Nucleus accumbens (tissue), 56 donors: ENCODE results near the gene PRAC1.

Source experiments
- DNase-seq, 56 donors: peaks; one replicate each; lab custom pipeline; 2025; lab: John Stamatoyannopoulos, UW

PRAC1 gene

GRCh38 chr17:48722201-48722907, at the start of gene PRAC1:
Gene PRAC1, minus strand, starts transcription at chr17:48722518. Its CDS starts 126 bp downstream, at chr17:48722392.
- DNase-seq: no peak

DNA sequence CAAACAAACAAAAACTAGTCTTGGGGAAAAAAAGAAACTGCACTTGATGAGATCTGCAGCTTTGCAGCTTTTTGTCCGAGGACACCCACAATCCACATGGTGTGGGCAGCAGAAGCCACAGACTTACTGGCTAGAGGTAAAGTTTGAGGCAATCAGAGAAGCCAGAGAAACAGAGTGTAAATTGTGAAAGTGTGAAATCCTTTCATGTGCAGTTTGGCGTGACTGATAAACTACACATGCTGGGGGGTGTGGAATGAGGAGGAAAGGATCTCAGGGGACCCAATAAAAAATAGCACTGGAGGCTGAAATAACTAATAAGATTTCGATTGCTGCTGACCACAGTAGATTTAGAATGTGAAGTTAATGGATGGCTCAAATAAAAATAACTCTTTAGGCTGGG, 48.6 kb upstream of the PRAC1 start:
- DNase-seq: no peak

DNA sequence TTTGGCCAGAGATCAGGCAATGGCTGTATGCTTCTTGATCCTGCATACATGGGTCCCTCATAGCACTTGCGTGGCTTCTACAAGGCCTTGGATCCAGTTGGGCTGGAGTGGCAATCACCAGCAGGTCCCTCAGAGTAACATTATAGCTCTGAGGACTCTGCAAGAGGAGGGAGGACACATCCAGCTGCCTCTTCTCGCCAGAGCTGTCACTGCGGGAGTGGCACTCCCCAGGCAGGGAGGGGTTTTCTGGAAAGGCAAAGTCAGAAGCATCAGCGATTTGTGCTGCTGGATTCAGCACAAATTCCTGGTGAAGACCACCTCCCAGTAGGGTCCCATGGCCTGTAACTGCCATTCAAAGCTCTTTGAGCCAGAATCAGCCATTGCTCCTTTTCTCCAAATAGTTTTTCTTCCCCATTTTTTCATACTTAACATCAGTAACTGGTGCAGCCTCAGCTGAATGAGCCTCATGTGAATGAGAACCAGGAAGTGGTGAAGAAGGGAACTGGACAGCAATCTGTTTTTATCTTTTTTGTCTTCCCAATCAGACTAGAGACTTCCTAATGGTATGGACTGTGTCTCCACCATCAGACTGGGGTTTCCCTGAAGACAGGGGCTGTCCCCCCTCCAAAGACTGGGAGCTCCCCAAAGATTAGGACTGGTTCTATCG, 46.8 kb upstream of the PRAC1 start:
- DNase-seq: no peak

GRCh38 chr17:48767263-48767774, 45.0 kb upstream of the PRAC1 start:
- no peak for DNase-seq

GRCh38 chr17:48761114-48761513, 38.8 kb upstream of the PRAC1 start:
- DNase-seq: no peak

- no peak for DNase-seq
These were observed 38.1 kb upstream of the PRAC1 start for GRCh38 chr17:48760411-48760810.

DNA sequence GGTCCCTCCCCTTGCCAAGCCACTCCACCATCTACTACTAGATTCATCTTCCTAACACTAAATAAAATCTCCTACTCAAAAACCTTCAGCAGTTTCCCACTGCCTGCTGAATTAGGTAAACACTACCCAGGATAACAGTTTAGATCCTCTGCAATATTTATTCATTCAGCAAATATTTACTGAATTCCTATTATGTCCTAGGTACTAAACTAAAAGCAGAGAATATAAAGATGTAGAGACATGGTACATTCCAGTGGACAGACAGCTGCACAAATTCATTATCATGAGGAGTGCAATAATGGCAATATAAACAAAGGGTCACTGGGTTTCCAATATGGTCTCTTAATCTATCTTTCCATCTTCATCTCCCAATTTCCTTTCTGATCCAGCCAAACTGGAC, 37.0 kb upstream of the PRAC1 start:
- no peak for DNase-seq

GRCh38 chr17:48757524-48757961, 35.2 kb upstream of the PRAC1 start:
- DNase-seq: no peak

DNA sequence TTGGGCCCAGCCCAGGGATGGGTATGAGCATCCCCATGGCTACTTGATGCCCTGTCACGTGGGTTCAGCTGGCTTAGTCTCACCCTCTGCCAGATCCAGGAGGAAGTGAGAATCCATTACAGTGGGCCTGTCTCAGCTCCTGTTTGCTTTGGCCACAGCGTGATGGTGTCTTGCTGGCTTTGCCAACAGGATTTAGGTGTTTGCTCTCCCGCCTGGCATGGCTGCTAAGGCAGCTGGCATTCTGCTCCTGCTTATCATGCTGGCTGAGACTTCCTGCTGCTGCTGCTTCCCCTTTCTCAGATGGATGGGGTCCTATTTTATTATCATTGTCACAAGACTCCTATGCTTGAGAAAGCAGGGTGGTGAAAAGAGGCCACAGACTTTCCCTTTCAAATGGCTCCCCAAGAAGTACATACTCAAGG, 34.5 kb upstream of the PRAC1 start:
- DNase-seq: no peak

DNA sequence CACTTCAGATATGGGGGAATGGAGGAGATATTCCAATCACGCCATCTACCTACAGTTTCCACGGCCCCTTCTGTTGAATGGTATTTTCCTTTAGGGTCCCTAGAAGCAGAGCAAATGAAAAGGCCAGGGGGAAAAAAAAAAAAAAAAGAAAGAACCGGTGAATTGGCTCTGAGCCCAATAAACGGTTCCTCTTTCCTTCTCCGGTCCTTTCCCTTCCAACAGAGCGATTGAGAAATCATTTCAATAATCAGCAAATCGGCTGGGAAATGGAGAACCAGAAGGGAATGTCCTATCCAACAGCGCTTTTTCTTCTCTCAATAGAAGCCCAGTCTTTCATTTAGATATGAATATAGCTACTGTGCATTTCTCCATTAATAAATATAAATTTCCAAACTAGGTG, 33.0 kb upstream of the PRAC1 start:
- no peak for DNase-seq

GRCh38 chr17:48754500-48755261, 32.4 kb upstream of the PRAC1 start:
- no peak for DNase-seq

- DNase-seq: no peak
These were observed 31.6 kb upstream of the PRAC1 start for GRCh38 chr17:48753794-48754499.

- DNase-seq: no peak
These were observed 30.3 kb upstream of the PRAC1 start for GRCh38 chr17:48752399-48753288.

DNA sequence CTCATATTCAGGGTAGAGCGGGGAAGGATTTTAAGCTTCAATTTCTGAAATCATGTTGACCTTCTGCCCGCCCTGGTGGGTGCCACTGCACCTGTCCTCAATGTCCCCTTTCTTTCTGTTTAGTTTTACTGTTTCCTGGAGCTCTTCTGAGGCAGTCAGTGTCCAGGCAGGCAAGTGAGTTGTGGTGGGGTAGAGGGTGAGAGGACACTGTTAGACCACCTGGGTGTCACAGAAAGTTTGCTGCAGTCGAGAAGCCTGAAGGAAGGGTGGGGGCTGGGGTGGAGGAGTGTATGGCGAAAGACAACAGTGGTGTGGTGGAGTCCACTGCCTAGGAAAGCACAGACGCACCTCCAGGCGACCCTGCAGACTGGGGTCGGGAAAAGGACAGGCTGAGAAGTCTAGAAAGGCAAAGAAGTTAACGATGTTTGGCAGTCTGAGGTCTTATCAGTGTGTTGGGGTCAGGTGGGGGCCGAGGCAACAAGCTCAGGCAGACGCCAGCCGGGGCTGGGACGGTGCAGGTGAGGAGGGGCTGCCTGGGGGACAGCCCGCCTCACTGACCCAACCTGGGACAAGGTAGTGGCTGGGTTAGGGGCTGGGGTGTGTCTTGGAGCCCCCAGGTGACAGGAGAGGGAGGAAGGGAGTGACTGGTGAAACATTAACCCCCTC, 29.5 kb upstream of the PRAC1 start:
- peak in 1 of 56 donors; percentile 0 for DNase-seq

DNA sequence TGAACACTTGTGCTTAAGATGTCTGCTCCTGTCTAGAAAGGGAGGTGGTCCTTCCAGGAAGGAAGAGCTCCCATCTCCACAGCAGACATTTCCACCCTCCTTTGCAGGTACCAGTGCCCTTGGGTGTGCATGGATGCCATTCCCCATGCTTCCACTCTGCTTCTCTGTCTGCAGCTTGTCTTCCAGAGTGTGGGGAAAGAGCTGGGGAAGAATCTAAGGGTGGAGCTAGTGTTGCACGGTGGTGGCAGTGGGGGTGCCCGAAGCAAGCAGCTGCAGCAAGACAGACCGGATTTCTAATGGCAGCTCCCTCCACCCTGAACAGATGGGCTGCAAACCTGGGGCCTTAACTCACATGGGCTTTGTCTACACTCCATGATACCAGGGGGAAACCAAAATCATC, 28.9 kb upstream of the PRAC1 start:
- no peak for DNase-seq

GRCh38 chr17:48749621-48750553, 27.6 kb upstream of the PRAC1 start:
- DNase-seq: no peak

GRCh38 chr17:48748718-48749566, 26.6 kb upstream of the PRAC1 start:
- DNase-seq: no peak
